Astrocyte (in vitro differentiated cells and primary cell): ENCODE measurements around the gene CHST11. TPM values are rescaled to one million over a fixed set of nuclear protein-coding genes. Genes with fewer than 3 reads are reported as not detected.
A peak's percentile ranks its signal among the peaks of the same experiment; 100 is the strongest.

Experiments
- DNase-seq: peaks from one replicate; pipeline ENCODE4 v3.0.0-alpha.2; 2010; ENCODE audit warnings: low read depth
- FAIRE-seq: peaks from 2 replicates; lab custom pipeline; 2011; peaks lifted over from hg19 to GRCh38; lab: Jason Lieb, UNC
- H2AFZ ChIP-seq: 2 replicates; pipeline ENCODE4 v1.6.0; 2012; ENCODE audit warnings: low read depth, low read length, inconsistent platforms
- H3K27ac ChIP-seq: 2 replicates; pipeline ENCODE4 v1.5.1; 2011; ENCODE audit warnings: low read depth, low read length, inconsistent platforms
- H3K27me3 ChIP-seq: 2 replicates; pipeline ENCODE4 v1.6.0; 2011; ENCODE audit warnings: low read length, inconsistent platforms; ENCODE audit not compliant: insufficient read depth
- H3K36me3 ChIP-seq: 2 replicates; pipeline ENCODE4 v1.5.1; 2011; ENCODE audit warnings: low read length, inconsistent platforms; ENCODE audit not compliant: insufficient read depth
- H3K4me1 ChIP-seq: 2 replicates; pipeline ENCODE4 v1.5.1; 2011; ENCODE audit warnings: low read length, inconsistent platforms; ENCODE audit not compliant: insufficient read depth
- H3K4me2 ChIP-seq: 2 replicates; pipeline ENCODE4 v1.6.0; 2012; ENCODE audit warnings: low read length, inconsistent platforms
- H3K4me3 ChIP-seq: 2 replicates; pipeline ENCODE4 v1.5.1; 2011; ENCODE audit warnings: low read depth, mild to moderate bottlenecking, low read length, inconsistent platforms; ENCODE audit not compliant: insufficient read depth
- H3K79me2 ChIP-seq: 2 replicates; pipeline ENCODE4 v1.6.0; 2012; ENCODE audit warnings: mild to moderate bottlenecking, low read length, inconsistent platforms; ENCODE audit not compliant: insufficient read depth
- H3K9ac ChIP-seq: 2 replicates; pipeline ENCODE4 v1.6.0; 2012; ENCODE audit warnings: mild to moderate bottlenecking, low read length, inconsistent platforms
- H3K9me3 ChIP-seq: 2 replicates; pipeline ENCODE4 v1.5.1; 2012; ENCODE audit warnings: low read depth, mild to moderate bottlenecking, low read length, inconsistent platforms; ENCODE audit not compliant: insufficient read depth
- H4K20me1 ChIP-seq: 2 replicates; pipeline ENCODE4 v1.6.0; 2012; ENCODE audit warnings: low read length, inconsistent platforms; ENCODE audit not compliant: insufficient read depth
- H3K27ac Mint-ChIP-seq: one replicate; pipeline ENCODE4 v1.8.0; 2021; ENCODE audit warnings: mild to moderate bottlenecking, mixed read lengths; ENCODE audit not compliant: unreplicated experiment
- H3K27me3 Mint-ChIP-seq: one replicate; pipeline ENCODE4 v1.8.0; 2021; ENCODE audit warnings: low read depth, mixed read lengths; ENCODE audit not compliant: unreplicated experiment
- H3K36me3 Mint-ChIP-seq: one replicate; pipeline ENCODE4 v1.8.0; 2021; ENCODE audit warnings: low read depth, mixed read lengths; ENCODE audit not compliant: unreplicated experiment
- H3K4me1 Mint-ChIP-seq: one replicate; pipeline ENCODE4 v1.8.0; 2021; ENCODE audit warnings: low read depth, mixed read lengths; ENCODE audit not compliant: unreplicated experiment
- H3K4me3 Mint-ChIP-seq: one replicate; pipeline ENCODE4 v1.8.0; 2021; ENCODE audit warnings: mild to moderate bottlenecking, moderate library complexity, mixed read lengths; ENCODE audit not compliant: unreplicated experiment
- H3K9me3 Mint-ChIP-seq: one replicate; pipeline ENCODE4 v1.8.0; 2021; ENCODE audit warnings: mild to moderate bottlenecking, mixed read lengths; ENCODE audit not compliant: unreplicated experiment
- EZH2 ChIP-seq: IDR thresholded peaks from 2 replicates; pipeline ENCODE4 v1.6.1; 2012; ENCODE audit warnings: mild to moderate bottlenecking, low read length, inconsistent platforms; ENCODE audit not compliant: insufficient read depth
- total RNA-seq: library from RNA; stranded (reverse); gene quantifications from 2 replicates; pipeline ENCODE4 v1.2.1, GENCODE V29; 2021
- TF ChIP-seq, protein P1 (sequence below): IDR thresholded peaks from 2 replicates; pipeline ENCODE4 v1.5.1; 2011; ENCODE audit warnings: low read depth, mild to moderate bottlenecking, inconsistent platforms, low read length, moderate library complexity; ENCODE audit not compliant: insufficient read depth

CHST11 gene
- total RNA-seq, 1 donor from 2014 or later, result 30.2 TPM

- peaks cover 61% of the 10 kb centered on the region for H3K79me2 ChIP-seq
- H3K27ac Mint-ChIP-seq, result peak overlapping the region; percentile 94
- peak overlapping the region; percentile 76 for H3K27ac ChIP-seq
- peak overlapping the region; percentile 86 for H3K4me3 ChIP-seq
- peak overlapping the region; percentile 85 for H3K9ac ChIP-seq
- no peaks in the 10 kb centered on the region for H3K9me3 ChIP-seq
- H3K4me3 Mint-ChIP-seq, result peak overlapping the region; percentile 98
- peaks cover 44% of the 10 kb centered on the region for H4K20me1 ChIP-seq
- peaks cover 46% of the 10 kb centered on the region for H3K4me1 Mint-ChIP-seq
- H3K36me3 ChIP-seq, result no peaks in the 10 kb centered on the region
- no peaks in the 10 kb centered on the region for H3K27me3 Mint-ChIP-seq
- no peak for TF ChIP-seq EZH2
- TF ChIP-seq, protein P1, sequence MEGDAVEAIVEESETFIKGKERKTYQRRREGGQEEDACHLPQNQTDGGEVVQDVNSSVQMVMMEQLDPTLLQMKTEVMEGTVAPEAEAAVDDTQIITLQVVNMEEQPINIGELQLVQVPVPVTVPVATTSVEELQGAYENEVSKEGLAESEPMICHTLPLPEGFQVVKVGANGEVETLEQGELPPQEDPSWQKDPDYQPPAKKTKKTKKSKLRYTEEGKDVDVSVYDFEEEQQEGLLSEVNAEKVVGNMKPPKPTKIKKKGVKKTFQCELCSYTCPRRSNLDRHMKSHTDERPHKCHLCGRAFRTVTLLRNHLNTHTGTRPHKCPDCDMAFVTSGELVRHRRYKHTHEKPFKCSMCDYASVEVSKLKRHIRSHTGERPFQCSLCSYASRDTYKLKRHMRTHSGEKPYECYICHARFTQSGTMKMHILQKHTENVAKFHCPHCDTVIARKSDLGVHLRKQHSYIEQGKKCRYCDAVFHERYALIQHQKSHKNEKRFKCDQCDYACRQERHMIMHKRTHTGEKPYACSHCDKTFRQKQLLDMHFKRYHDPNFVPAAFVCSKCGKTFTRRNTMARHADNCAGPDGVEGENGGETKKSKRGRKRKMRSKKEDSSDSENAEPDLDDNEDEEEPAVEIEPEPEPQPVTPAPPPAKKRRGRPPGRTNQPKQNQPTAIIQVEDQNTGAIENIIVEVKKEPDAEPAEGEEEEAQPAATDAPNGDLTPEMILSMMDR, result no peak
- H3K36me3 Mint-ChIP-seq, result peaks cover 6% of the 10 kb centered on the region
- FAIRE-seq (no peak), DNase-seq (peak; percentile 35)
- no peaks in the 10 kb centered on the region for H3K27me3 ChIP-seq
- H3K4me2 ChIP-seq, result peak overlapping the region; percentile 97
- no peaks in the 10 kb centered on the region for H3K9me3 Mint-ChIP-seq
- H2AFZ ChIP-seq, result peak overlapping the region; percentile 74
- H3K4me1 ChIP-seq, result peaks cover 36% of the 10 kb centered on the region
Observed at GRCh38 chr12:104458694-104459367, 2.1 kb downstream of the CHST11 start.

- Histone ChIP-seq H3K4me1 (peaks cover 36% of the 10 kb centered on the region), H3K4me3 (peak overlapping the region; percentile 86), H3K79me2 (peaks cover 66% of the 10 kb centered on the region), H3K4me2 (peak overlapping the region; percentile 97), H3K9me3 (no peaks in the 10 kb centered on the region), H2AFZ (peak overlapping the region; percentile 48), H3K9ac (peak overlapping the region; percentile 85), H3K27ac (no peak overlapping the region), H3K36me3 (no peaks in the 10 kb centered on the region), H3K27me3 (no peaks in the 10 kb centered on the region), H4K20me1 (peaks cover 44% of the 10 kb centered on the region)
- Mint-ChIP-seq H3K27me3 (no peaks in the 10 kb centered on the region), H3K4me3 (peak overlapping the region; percentile 98), H3K9me3 (no peaks in the 10 kb centered on the region), H3K36me3 (peaks cover 6% of the 10 kb centered on the region), H3K27ac (peak overlapping the region; percentile 94), H3K4me1 (peaks cover 46% of the 10 kb centered on the region)
- TF ChIP-seq, protein P1, result no peak
- TF ChIP-seq EZH2, result no peak
- DNase-seq (no peak), FAIRE-seq (no peak)
Observed at GRCh38 chr12:104459368-104459909, 2.7 kb downstream of the CHST11 start.
